ENCODE results near the gene C12orf56.
"Not testable (repeated sequence)": the region's sequence is repeated elsewhere in the genome, so short reads cannot be mapped to it uniquely, and the experiment has no call there.

C12orf56 gene

GRCh38 chr12:64387197-64387816 is 3.3 kb downstream of the C12orf56 start:
- no peak for DNase-seq (ENCODE audit: low read depth in 2 of 3, low spot score in 1 of 3)

GRCh38 chr12:64385468-64385867 is 5.1 kb downstream of the C12orf56 start:
- DNase-seq (ENCODE audit: low read depth in 2 of 3, low spot score in 1 of 3), result peak; percentile 21 to 53 (median 44)

GRCh38 chr12:64385019-64385418 is 5.5 kb downstream of the C12orf56 start:
- DNase-seq (ENCODE audit: low read depth in 2 of 3, low spot score in 1 of 3), result no peak

DNA sequence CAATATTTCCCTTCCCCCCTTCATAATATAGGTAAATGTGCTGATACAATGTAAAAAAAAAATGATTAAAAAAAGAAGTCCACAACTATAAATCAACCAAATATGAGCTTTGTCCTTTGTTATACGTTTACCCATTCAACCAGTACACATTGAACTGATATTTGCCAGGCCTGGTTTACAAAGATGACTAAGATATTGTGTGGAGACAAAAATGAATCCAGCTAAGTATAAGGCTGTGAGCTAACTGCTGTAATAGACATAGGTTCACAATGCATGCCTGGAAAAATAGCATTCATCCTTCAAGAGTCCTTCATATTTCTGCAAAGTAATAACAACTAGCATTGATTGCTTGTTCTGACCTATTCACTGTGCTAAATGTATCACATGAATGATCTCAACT is 6.9 kb downstream of the C12orf56 start:
- DNase-seq (ENCODE audit: low read depth in 2 of 3, low spot score in 1 of 3), result no peak

DNA sequence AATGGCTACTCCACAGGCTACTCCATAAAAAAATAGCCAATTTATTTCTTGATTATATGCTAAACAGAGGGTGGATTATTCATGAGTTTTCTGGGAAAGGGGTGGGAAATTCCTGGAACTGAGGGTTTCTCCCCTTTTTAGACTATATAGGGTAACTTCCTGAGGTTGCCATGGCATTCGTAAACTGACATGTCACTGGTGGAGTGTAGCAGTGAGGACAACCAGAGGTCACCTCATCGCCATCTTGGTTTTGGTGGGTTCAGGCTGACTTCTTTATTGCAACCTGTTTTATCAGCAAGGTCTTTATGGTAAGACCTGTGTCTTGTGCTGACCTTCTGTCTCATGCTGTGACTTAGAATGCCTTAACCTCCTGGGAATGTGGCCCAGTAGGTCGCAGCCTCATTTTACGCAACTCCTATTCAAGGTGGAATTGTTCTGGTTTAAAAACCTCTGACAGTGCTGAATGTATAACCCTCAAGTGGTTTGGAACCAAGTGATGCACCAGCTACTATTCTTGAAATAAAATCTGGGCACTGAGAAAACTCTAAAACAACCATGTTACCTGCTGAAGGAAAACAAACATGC is 27.7 kb downstream of the C12orf56 start:
- DNase-seq (ENCODE audit: low read depth in 2 of 3, low spot score in 1 of 3), result no peak

DNA sequence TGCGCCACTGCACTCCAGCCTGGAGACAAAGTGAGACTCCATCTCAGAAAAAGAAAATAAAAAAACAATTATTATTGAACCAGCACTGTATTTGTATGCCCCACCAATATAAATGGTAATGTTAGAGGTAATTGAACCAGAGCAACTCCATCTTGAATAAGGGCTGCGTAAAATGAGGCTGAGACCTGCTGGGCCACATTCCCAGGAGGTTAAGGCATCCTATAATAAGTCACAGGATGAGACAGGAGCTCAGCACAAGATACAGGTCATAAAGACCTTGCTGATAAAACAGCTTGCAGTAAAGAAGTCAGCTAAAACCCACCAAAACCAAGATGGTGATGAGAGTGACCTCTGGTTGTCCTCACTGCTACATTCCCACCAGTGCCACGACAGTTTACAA is 29.4 kb downstream of the C12orf56 start:
- not testable (repeated sequence) for DNase-seq (ENCODE audit: low read depth in 2 of 3, low spot score in 1 of 3)

DNA sequence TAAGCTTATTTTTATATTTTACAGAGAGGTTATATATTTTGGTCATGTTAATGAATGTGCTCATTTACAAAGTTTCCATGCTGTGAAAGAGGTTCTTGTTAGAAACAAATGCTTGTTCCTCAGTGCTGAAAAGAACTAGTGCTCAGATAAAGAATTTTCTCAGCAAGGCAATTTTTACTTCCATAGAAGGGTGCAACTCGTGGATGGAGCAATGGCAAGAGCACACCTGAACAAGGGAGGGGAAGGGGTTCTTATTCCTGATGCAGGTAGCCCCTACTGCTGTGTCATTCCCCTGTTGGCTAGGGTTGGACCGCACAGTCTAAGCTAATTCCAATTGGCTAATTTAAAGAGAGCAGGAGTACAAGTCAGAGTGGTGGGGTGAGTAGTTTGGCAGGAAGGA is 34.3 kb downstream of the C12orf56 start:
- DNase-seq (ENCODE audit: low read depth in 2 of 3, low spot score in 1 of 3), result not testable (repeated sequence)

DNA sequence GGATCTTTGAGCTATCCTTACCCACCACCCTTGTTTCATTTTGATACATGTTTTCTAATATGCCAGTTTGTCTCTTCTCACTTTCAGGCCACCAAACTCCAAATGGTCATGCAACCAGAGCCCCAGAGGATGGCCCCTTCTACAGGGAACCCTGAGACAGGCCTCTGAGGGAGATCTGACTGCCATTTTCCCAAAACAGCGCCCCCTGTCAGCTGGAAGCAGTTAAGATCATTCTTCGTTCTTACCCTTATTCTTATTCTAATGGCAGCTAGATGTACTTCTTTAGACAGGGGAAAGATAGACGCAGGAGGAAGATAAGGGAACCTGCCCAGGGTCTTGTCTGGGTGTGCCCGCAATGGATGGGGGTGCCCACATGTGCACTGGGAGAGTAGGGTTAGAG is 38.4 kb downstream of the C12orf56 start:
- no peak for DNase-seq (ENCODE audit: low read depth in 2 of 3, low spot score in 1 of 3)

- no peak for DNase-seq (ENCODE audit: low read depth in 2 of 3, low spot score in 1 of 3)
These were observed 39.3 kb downstream of the C12orf56 start for GRCh38 chr12:64351265-64351664.

DNA sequence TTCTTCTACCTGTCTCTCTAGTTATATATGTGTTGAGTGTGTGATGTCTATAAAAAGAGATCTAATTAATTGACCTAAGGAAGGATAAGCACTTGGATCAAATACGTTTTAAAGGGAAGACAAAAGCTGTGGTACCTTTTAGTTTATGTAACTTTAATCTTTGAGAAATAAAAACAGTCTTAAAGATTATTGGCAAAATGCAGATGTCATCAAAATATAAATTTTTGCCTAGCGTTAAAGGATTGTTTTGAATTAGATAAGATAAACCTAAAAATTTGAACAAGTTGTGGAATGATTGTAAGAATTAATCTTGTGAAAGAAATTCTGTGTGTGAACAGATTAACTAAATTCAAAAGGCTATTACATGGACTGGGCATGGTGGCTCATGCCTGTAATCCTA is 42.9 kb downstream of the C12orf56 start:
- no peak for DNase-seq (ENCODE audit: low read depth in 2 of 3, low spot score in 1 of 3)

- not testable (repeated sequence) for DNase-seq (ENCODE audit: low read depth in 2 of 3, low spot score in 1 of 3)
These were observed 45.9 kb downstream of the C12orf56 start for GRCh38 chr12:64344631-64345030.

GRCh38 chr12:64340546-64340945 is 50.0 kb downstream of the C12orf56 start:
- DNase-seq (ENCODE audit: low read depth in 2 of 3, low spot score in 1 of 3), result not testable (repeated sequence)

- DNase-seq (ENCODE audit: low read depth in 2 of 3, low spot score in 1 of 3), result no peak
These were observed 54.6 kb downstream of the C12orf56 start for GRCh38 chr12:64335886-64336466.

- DNase-seq (ENCODE audit: low read depth in 2 of 3, low spot score in 1 of 3), result no peak
These were observed 57.6 kb downstream of the C12orf56 start for GRCh38 chr12:64332938-64333337.

DNA sequence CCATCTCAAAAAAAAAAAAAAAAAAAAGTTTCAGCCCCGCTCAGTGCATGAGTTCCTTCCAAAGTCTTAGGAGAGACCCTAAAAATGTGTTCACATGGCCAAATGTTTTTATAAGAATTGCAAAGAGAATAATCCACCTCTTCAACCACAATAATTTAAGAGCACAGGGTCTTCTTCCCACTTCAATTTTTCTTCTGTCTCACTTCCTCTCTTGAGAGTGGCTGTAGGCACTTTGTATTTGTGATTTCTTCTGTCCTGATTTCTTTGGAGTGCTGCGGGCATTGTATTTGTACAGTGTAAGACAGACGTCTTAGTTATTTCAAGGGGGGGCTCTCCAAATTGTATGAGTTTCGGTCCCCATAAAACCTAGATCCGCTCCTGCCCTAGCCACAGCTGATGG is 58.3 kb downstream of the C12orf56 start:
- DNase-seq (ENCODE audit: low read depth in 2 of 3, low spot score in 1 of 3), result no peak

DNA sequence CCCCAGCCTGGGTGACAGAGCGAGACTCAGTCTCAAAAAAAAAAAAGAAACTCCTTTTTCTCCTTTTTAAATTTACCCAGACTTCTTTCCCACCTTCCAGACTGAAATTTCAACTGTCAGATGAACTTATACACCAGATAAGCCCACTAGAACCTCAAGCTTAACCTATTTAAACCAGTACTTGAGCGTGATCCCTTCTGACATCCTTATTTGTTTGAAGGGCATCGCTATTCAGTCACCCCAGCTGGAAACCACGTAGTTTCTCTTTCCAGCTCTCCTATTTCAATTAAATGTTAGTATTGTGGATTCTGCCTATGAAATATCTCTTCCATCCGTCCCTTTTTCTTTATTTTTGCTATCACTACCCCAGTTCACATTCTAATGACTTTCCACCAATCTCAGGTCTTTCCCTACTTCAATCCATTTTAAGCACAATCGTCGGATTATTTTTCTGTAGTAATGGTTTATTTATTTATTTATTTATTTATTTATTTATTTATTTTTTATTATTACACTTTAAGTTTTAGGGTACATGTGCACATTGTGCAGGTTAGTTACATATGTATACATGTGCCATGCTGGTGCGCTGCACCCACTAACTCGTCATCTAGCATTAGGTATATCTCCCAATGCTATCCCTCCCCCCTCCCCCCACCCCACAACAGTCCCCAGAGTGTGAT is 61.4 kb downstream of the C12orf56 start:
- not testable (repeated sequence) for DNase-seq (ENCODE audit: low read depth in 2 of 3, low spot score in 1 of 3)

- no peak for DNase-seq (ENCODE audit: low read depth in 2 of 3, low spot score in 1 of 3)
These were observed 65.5 kb downstream of the C12orf56 start for GRCh38 chr12:64325055-64325454.

GRCh38 chr12:64323476-64324225 is 66.9 kb downstream of the C12orf56 start:
- DNase-seq (ENCODE audit: low read depth in 2 of 3, low spot score in 1 of 3), result no peak

DNA sequence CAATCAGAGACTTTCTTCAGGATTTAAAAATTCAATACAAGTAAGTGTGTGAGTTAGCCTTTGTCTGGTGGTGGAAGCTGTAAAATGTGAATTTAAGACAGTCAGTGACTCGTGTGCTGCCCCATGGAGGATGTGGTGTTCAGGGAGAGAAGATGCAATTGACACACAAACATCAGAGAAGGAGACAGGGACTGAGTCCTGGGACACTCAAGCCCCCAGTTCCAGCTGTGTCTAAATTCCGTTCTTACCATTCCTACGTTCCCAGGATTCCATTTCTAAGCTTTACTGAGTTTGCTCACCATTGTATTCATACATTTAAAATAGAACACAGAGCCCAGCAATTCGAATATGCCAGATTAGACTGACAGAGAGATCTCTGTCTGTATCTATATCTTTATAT is 67.6 kb downstream of the C12orf56 start:
- DNase-seq (ENCODE audit: low read depth in 2 of 3, low spot score in 1 of 3), result no peak

GRCh38 chr12:64320611-64321010 is 69.9 kb downstream of the C12orf56 start:
- DNase-seq (ENCODE audit: low read depth in 2 of 3, low spot score in 1 of 3), result no peak

DNA sequence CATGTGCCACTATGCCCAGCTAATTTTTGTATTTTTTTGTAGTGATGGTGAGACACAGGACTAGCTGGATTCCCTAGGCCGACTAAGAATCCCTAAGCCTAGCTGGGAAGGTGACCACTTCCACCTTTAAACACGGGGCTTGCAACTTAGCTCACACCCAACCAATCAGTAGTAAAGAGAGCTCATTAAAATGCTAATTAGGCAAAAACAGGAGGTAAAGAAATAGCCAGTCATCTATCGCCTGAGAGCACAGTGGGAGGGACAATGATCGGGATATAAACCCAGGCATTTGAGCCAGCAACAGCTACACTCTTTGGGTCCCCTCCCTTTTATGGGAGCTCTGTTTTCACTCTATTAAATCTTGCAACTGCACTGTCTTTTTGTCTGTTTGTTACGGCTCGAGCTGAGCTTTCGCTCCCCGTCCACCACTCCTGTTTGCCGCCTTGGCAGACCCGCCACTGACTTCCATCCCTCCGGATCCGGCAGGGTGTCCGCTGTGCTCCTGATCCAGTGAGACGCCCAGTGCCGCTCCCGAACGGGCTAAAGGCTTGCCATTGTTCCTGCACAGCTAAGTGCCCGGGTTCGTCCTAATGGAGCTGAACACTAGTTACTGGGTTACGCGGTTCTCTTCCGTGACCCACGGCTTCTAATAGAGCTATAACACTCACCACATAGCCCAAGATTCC is 70.9 kb downstream of the C12orf56 start:
- not testable (repeated sequence) for DNase-seq (ENCODE audit: low read depth in 2 of 3, low spot score in 1 of 3)
